ENCODE data around the gene ADAP1.

DNA sequence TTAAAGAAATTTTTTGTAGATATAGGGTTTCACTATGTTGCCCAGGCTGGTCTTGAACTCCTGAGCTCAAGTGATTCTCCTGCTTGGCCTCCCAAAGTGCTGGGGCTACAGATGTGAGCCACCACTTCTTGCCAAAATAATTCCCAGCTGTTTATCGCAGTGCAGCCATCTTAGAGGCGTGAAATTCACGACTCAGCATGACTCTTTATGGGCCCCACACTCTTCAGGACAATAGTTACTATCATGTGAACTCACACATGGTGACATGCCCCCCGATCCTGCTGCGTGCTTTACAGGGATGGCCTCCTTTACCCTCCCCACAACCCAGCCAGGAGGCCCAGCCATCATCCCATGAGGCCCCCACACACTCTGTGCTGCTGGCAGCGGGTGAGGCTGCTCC is 16.3 kb upstream of the ADAP1 start:
- no peak for TF ChIP-seq EZH2 (IDR thresholded peaks at IDR 0.05)
- TF ChIP-seq, protein P1, sequence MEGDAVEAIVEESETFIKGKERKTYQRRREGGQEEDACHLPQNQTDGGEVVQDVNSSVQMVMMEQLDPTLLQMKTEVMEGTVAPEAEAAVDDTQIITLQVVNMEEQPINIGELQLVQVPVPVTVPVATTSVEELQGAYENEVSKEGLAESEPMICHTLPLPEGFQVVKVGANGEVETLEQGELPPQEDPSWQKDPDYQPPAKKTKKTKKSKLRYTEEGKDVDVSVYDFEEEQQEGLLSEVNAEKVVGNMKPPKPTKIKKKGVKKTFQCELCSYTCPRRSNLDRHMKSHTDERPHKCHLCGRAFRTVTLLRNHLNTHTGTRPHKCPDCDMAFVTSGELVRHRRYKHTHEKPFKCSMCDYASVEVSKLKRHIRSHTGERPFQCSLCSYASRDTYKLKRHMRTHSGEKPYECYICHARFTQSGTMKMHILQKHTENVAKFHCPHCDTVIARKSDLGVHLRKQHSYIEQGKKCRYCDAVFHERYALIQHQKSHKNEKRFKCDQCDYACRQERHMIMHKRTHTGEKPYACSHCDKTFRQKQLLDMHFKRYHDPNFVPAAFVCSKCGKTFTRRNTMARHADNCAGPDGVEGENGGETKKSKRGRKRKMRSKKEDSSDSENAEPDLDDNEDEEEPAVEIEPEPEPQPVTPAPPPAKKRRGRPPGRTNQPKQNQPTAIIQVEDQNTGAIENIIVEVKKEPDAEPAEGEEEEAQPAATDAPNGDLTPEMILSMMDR (IDR thresholded peaks at IDR 0.05): no peak
